Sigmoid colon (tissue), 4 donors: ENCODE data around the gene ZNF800.

Experiments
- CTCF ChIP-seq, 4 experiments: fragments of 450-650 bp in 3 of 4; fragments of 200-600 bp in 1 of 4; IDR thresholded peaks; one replicate each; pipeline ENCODE4 v1.5.1; 2016 to 2019; ENCODE audit warnings: antibody characterized with exemption in 4 of 4, mild to moderate bottlenecking in 3 of 4, moderate library complexity in 2 of 4
- EP300 ChIP-seq, 4 donors: sonication (generic); formaldehyde crosslinking; IDR thresholded peaks; one replicate each; pipeline ENCODE4 v1.6.1; 2017; ENCODE audit warnings: antibody characterized with exemption in 4 of 4
- POLR2A ChIP-seq, 2 donors: fragments of 450-650 bp; IDR thresholded peaks; one replicate each; pipeline ENCODE4 v1.6.1; 2016; ENCODE audit warnings: antibody characterized with exemption in 2 of 2, mild to moderate bottlenecking in 2 of 2, moderate library complexity in 2 of 2
- POLR2AphosphoS5 ChIP-seq, 4 donors: sonication (generic); formaldehyde crosslinking; IDR thresholded peaks; one replicate each; pipeline ENCODE4 v1.6.1; 2017; ENCODE audit warnings: antibody characterized with exemption in 4 of 4

- TF ChIP-seq POLR2AphosphoS5 (IDR thresholded peaks at IDR 0.05), result no peak
- TF ChIP-seq CTCF (IDR thresholded peaks at IDR 0.05), result no peak
- TF ChIP-seq EP300 (IDR thresholded peaks at IDR 0.05), result no peak
- no peak for TF ChIP-seq POLR2A (IDR thresholded peaks at IDR 0.05)
Observed at GRCh38 chr7:127413962-127414361, 21.5 kb upstream of the ZNF800 start.
